Measurements from ENCODE around the gene POLA1.

Gene POLA1

GRCh38 chrX:25010784-25011588 lies 317.3 kb downstream of the POLA1 start:
- DNase-seq (ENCODE audit: low read depth) = no peak

GRCh38 chrX:25011589-25012432 lies 318.1 kb downstream of the POLA1 start:
- no peak for DNase-seq (ENCODE audit: low read depth)

GRCh38 chrX:25012433-25012735 lies 318.7 kb downstream of the POLA1 start:
- no peak for DNase-seq (ENCODE audit: low read depth)

GRCh38 chrX:25012793-25013631 lies 319.3 kb downstream of the POLA1 start:
- no peak for DNase-seq (ENCODE audit: low read depth)

GRCh38 chrX:25013632-25014365 lies 320.1 kb downstream of the POLA1 start:
- DNase-seq (ENCODE audit: low read depth) = no peak

- DNase-seq (ENCODE audit: low read depth) = no peak
Measured at GRCh38 chrX:25014366-25014838, 320.7 kb downstream of the POLA1 start.

- DNase-seq (ENCODE audit: low read depth) = no peak
Measured at GRCh38 chrX:25015486-25016360, 322.0 kb downstream of the POLA1 start, which contains the start of gene ARX. ARX (minus strand) TSS chrX:25015965; CDS start chrX:25015737, 228 bp downstream.

- no peak for DNase-seq (ENCODE audit: low read depth)
Measured at GRCh38 chrX:25016361-25016671, 322.6 kb downstream of the POLA1 start.

- no peak for DNase-seq (ENCODE audit: low read depth)
Measured at GRCh38 chrX:25016938-25017598, 323.4 kb downstream of the POLA1 start.

- no peak for DNase-seq (ENCODE audit: low read depth)
Measured at GRCh38 chrX:25017667-25018247, 324.0 kb downstream of the POLA1 start.

- DNase-seq (ENCODE audit: low read depth) = no peak
Measured at GRCh38 chrX:25018682-25019081, 325.0 kb downstream of the POLA1 start.

- no peak for DNase-seq (ENCODE audit: low read depth)
Measured at GRCh38 chrX:25019707-25020390, 326.1 kb downstream of the POLA1 start.

GRCh38 chrX:25020391-25020904 lies 326.7 kb downstream of the POLA1 start:
- DNase-seq (ENCODE audit: low read depth) = no peak

GRCh38 chrX:25020905-25021449 lies 327.3 kb downstream of the POLA1 start:
- DNase-seq (ENCODE audit: low read depth) = no peak

- no peak for DNase-seq (ENCODE audit: low read depth)
Measured at GRCh38 chrX:25022499-25023325, 329.0 kb downstream of the POLA1 start.

- DNase-seq (ENCODE audit: low read depth) = no peak
Measured at GRCh38 chrX:25023908-25024307, 330.2 kb downstream of the POLA1 start.

GRCh38 chrX:25025615-25026014 lies 331.9 kb downstream of the POLA1 start:
- no peak for DNase-seq (ENCODE audit: low read depth)

GRCh38 chrX:25026576-25026975 lies 332.9 kb downstream of the POLA1 start:
- no peak for DNase-seq (ENCODE audit: low read depth)

Data from non-pigmented ciliary epithelial cell (primary cell).